D721Med (cell line): ENCODE results near the gene NPIPA1.
"Not testable (repeated sequence)": the region's sequence is repeated elsewhere in the genome, so short reads cannot be mapped to it uniquely, and the experiment has no call there.

Experiments
- DNase-seq: peaks from one replicate; pipeline ENCODE4 v3.0.0; 2011; ENCODE audit warnings: low spot score; ENCODE audit not compliant: insufficient read length
- FAIRE-seq: peaks from 2 replicates; lab custom pipeline; 2011; peaks lifted over from hg19 to GRCh38; lab: Jason Lieb, UNC
- TF ChIP-seq, protein P1 (sequence below): IDR thresholded peaks from 2 replicates; pipeline ENCODE4 v1.5.1; 2012; ENCODE audit warnings: mild to moderate bottlenecking, control low read depth; ENCODE audit not compliant: insufficient read depth; ENCODE audit errors: missing control alignments

NPIPA1 gene

DNA sequence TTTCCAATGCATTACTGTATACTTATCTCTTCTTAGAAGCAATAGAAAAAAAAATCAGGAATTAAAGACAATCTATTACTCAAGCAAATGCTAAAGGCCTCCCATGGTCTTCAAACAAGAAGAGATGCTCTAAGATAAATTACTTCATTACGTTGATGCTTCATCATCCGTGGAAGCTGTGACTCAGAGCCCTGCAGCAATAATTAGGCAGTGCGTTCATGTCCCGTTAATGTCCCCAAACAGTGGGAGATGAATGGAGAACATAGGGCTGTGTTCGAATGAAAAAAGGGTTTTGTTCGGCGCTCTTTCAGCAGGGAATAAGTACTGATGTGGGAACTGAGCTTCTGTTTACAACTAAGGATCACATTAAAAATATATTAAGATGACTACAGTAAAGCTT is 21.7 kb downstream of the NPIPA1 start:
- DNase-seq, result no peak
- TF ChIP-seq, protein P1, sequence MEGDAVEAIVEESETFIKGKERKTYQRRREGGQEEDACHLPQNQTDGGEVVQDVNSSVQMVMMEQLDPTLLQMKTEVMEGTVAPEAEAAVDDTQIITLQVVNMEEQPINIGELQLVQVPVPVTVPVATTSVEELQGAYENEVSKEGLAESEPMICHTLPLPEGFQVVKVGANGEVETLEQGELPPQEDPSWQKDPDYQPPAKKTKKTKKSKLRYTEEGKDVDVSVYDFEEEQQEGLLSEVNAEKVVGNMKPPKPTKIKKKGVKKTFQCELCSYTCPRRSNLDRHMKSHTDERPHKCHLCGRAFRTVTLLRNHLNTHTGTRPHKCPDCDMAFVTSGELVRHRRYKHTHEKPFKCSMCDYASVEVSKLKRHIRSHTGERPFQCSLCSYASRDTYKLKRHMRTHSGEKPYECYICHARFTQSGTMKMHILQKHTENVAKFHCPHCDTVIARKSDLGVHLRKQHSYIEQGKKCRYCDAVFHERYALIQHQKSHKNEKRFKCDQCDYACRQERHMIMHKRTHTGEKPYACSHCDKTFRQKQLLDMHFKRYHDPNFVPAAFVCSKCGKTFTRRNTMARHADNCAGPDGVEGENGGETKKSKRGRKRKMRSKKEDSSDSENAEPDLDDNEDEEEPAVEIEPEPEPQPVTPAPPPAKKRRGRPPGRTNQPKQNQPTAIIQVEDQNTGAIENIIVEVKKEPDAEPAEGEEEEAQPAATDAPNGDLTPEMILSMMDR, result no peak
- no peak for FAIRE-seq

DNA sequence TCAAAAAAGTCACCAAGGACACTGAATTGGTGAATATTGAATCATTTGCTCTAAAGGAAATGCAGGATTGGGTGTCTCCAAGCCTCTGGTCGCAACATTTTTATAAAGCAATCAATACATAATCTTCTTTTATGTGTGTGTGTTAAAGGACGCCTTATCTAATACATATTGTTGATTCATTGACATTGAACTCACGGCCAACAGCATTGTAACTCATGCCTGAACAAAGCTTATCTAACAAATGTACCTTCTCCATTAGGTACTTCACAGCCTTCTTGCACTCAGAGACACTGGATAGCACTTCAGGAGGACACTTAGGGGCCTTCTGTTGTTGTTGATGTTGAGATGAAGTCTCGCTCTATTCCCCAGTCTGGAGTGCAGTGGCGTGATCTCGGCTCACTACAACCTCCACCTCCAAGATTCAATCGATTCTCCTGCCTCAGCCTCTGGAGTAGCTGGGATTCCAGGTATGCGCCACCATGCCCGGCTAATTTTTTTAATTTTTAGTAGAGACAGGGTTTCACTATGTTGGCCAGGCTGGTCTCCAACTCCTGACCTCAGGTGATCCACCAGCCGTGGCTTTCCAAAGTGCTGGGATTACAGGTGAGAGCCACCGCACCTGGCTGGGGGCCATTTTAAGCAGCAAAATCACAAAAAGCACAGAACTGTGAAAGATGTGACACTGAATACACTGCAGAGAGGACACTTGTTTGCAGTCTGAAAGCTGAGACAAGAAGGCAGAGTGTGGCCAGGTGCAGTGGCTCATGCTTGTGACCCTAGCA is 24.4 kb downstream of the NPIPA1 start:
- FAIRE-seq (no peak), DNase-seq (no peak)
- TF ChIP-seq, protein P1, result no peak

DNA sequence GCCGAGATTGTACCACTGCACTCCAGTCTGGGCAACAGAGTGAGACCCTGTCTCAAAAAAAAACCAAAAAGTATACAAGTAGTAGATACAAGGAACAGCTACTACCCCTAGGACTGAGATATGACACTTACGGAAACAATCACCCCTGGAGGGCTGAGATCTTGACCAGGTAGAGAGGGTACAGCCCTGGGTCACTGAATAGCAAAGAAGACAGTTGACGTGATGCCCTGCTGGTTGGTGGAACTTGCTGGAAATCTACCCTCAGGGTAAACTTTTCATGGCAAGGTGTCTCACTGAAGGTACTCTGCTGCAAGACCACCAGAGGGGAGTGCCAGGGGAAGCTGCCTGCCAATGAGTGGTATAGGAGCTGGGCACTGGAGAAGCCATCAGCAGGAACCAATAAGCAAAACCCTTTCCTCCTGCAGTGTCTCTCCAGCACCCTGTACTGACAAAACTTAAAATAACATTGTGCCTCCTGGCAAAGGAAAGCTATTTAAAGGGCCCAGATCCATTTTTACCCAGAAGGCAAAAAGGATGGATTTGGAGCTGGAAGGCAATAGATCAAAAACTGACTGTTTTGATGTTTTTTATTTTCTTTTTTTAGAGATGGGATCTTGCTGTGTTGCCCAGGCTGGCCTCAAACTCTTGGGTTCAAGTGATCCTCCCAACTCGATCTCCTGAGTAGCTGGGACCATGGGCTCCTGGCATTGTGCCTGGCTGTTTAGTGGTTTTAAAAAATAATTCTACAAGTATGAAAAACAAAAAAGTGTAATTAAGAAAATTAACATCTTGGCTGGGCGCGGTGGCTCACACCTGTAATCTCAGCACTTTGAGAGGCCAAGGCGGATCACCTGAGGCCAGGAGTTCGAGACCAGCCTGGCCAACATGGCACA is 26.3 kb downstream of the NPIPA1 start:
- DNase-seq (no peak), FAIRE-seq (no peak)
- TF ChIP-seq, protein P1, result no peak

DNA sequence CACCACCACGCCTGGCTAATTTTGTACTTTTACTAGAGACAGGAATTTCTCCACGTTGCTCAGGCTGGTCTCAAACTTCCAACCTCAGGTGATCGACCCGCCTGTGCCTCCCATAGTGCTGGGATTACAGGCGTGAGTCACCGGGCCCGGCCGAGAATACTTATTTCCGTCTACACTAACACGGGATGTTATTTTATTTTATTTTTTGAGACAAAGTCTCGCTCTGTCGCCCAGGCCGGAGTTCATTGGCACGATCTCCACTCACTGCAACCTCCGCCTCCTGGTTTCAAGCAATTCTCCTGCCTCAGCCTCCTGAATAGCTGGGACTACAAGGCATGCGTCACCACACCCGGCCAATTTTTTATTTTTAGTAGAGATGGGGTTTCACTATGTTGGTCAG is 28.1 kb downstream of the NPIPA1 start:
- FAIRE-seq, result no peak
- no peak for DNase-seq
- TF ChIP-seq, protein P1, result no peak

DNA sequence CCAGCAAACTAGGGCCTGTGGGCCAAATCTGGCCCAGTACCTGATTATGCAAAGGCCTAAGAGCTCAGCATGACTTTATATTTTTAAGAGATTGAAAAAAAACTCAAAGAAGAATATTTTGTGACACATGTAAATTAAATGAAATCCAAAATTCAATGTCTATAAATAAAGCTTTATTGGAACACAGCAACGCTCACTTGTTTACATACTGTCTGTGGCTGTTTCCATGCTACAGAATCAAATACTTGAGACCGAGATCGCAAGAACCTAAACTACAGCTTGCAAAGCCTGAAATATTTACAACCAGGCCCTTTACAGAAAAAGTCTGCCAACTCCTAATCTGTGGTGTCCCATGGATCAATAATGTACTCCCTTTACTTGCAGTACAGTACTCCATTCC is 32.6 kb downstream of the NPIPA1 start:
- FAIRE-seq, DNase-seq: not testable (repeated sequence)

DNA sequence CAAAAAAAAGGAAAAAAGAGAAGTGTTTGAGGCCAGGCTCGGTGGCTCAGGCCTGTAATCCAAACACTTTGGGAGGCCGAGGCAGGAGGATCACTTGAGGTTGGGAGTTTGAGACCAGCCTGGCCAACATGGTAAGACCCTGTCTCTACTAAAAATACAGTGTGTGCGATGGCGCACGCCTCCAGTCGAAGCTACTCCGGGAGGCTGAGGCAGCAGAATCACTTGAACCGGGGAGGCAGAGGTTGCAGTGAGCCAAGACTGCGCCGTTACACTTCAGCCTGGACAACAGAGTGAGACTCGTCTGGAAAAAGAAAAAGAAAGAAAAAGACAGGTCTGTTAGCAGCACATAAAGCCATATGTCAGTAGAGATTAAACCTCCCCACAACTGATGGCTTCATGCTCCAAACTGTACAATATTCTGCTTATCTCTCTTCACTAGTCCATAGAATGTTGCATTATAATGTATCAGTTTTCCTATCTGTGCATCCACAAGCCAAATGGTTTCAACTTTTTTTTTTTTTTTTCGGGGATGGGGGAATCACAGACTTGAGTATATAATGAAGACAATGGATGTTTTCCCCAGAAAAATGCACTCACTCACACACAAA is 34.5 kb downstream of the NPIPA1 start:
- FAIRE-seq, result not testable (repeated sequence)

DNA sequence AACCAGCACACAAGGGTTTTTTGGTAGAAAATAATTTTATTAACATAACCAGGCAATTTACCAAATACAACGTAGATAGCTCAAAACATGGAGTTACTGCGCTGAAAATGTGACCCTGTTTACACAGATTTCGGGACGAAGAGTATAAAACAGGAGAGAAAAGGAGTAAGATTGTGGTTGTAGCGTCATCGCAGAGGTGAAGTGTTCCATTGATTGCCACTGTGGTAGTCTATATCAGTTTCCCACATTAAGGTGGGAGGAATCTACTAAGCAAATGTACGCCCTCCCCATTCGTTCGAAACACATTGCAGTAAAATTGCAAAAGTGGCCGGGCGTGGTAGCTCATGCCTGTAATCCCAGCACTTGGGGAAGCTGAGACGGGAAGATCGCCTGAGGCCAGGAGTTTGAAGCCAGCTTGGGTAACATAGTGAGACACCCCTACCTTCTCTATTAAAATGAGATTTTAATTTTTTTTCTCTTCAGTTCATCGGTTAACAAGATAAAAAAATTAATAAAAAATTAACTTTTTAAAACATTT is 36.6 kb downstream of the NPIPA1 start:
- FAIRE-seq, result not testable (repeated sequence)

More for the DNA sequence above, 34.5 kb downstream of the NPIPA1 start:
- DNase-seq, result not testable (repeated sequence)

DNA sequence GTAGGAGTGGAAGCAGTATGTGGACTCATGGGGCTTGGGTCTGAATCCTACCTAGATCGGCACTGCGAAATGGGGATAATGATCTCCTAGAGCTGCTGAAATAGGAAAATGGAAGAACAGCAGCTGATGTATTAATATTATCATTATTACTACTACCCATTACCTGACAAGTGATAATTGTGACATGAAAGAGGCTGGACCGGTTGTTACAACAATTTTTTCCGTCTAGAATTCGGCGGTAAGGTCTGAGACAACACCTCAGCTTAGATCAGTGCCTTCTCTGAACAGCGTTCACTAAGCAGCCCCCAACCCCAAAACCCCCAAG is 37.0 kb downstream of the NPIPA1 start:
- not testable (repeated sequence) for DNase-seq, FAIRE-seq

More for the DNA sequence above, 36.6 kb downstream of the NPIPA1 start:
- not testable (repeated sequence) for DNase-seq

DNA sequence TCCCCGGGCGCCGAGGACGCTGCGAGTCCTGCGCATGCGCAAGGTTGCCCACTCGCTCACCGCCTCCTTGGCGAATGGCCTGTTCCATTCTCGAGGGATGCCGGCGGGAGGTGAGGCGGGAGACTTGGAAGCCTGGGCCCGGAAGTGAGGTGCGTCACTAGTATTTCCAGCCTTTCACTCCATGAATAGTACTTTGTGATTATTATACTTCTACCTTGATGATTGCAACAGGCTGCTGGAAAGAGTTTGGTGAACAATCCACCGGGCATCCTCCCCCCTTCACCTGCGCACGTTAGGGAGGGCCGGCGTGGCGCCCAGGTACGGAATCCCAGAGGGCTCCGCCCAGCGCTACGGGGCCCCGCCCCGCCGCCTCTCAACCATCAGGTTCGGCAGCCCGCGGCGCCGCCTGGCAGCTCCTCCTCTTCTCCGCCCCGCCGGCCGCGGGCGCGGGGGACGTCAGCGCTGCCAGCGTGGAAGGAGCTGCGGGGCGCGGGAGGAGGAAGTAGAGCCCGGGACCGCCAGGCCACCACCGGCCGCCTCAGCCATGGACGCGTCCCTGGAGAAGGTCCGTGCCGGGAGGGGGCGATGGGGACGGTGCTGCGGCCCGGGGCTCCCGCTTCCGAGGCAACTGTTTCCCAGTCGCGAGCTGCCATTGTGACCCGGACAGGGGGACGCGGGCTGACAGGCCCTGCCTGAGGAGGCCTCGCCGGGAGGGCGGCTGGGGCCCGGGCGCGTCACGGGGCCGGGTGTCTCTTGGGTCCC is 37.6 kb downstream of the NPIPA1 start, which contains the start of gene PDXDC1:
TSS of gene PDXDC1 (plus strand) at position 371 of the 762 bp plus-strand sequence. CDS start at position 545, 174 bp downstream.
- peak; percentile 69 for DNase-seq

DNA sequence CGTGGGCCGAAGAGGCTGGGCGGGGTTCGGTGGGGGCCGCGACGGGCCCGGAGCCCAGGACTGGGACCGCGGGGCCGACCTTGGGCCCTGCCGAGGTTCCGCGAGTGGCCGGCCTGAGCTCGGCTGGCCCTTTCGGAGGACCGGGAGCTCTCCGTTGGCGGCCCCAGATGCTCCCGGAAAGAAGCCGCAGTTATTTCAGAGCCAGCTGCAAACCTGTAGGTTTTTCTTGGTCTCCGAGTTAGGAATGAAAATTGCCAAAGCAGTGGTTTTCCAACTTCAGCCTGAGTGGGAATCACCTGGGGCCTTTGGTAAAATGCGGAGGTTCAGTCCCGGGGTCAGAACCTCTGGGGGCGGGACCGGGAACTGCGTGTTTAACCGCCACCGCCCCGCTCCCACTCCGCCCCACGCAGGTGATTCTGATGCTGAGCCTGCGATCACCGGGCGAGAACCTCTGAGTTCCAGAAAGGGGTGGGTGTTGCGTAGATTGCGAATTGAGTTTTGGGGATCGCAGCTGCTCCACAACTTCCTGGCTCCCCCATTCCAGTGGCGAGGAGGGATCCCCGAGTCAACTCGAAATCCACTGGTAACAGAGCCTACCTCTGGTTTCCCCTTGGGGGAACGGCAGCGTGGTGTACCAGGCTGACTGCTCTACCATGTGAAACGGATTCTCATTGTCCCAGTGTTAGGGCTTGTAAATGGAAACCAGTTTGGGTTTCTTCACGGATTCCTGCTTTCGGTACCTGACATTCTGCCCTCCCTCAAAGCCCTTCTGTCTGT is 38.4 kb downstream of the NPIPA1 start:
- not testable (repeated sequence) for FAIRE-seq

More for the DNA sequence above, 37.6 kb downstream of the NPIPA1 start, which contains the start of gene PDXDC1:
- not testable (repeated sequence) for FAIRE-seq

DNA sequence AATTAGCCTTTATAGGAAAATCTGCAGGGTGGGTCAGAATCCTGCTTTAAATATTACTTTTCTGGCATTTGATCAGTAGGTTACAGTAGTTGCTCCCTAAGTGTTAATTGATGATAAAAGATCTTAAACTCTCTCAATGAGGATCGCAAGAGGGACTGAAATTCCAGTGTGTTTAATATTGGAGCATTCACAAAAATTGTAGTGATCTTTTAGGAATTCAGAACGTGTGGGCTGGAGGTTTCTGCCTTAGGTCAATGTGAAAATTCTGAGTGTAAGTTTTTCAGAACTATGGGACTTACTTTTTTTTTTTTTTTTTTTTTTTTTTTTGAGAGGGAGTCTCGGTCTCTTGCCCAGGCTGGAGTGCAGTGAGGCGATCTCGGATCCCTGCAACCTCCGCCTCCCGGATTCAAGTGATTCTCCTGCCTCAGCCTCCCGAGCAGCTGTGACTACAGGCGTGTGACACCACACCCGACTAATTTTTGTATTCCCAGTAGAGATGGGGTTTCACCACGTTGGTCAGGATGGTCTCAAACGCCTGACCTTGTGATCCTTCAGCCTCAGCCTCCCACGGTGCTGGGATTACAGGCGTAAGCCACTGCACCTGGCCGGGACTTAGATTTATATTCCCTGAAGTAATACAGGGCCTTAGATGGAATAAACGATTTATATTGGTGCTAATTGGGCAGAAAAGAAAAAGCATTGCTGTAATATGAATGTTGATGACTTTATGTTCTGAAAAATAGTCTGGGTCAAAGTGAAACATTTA is 39.9 kb downstream of the NPIPA1 start:
- not testable (repeated sequence) for FAIRE-seq, DNase-seq

More for the DNA sequence above, 38.4 kb downstream of the NPIPA1 start:
- DNase-seq, result not testable (repeated sequence)
